Activated CD8-positive, alpha-beta memory T cell treated with anti-CD3 and anti-CD28 coated beads, Interleukin-2, amount 50 U/mL, for 24 hours (primary cell): ENCODE results near the gene DET1.
"Not testable (repeated sequence)": the region's sequence is repeated elsewhere in the genome, so short reads cannot be mapped to it uniquely, and the experiment has no call there.

Experiments used
- DNase-seq: peaks from one replicate; pipeline ENCODE4 v3.0.0-alpha.2; 2020; ENCODE audit errors: extremely low read depth

Gene DET1

GRCh38 chr15:88546248-88547129, at the start of gene DET1:
Gene DET1 (minus strand): TSS chr15:88546681. CDS start chr15:88531705, 14,976 bp downstream.
- DNase-seq: peak; percentile 87

GRCh38 chr15:88591384-88591783, 44.9 kb upstream of the DET1 start:
- DNase-seq: no peak

GRCh38 chr15:88590759-88591158, 44.3 kb upstream of the DET1 start:
- DNase-seq: no peak

- DNase-seq: no peak
These were observed 40.1 kb upstream of the DET1 start for GRCh38 chr15:88586401-88587162.

GRCh38 chr15:88580532-88580931, 34.1 kb upstream of the DET1 start:
- DNase-seq: no peak

- DNase-seq: no peak
These were observed 32.8 kb upstream of the DET1 start for GRCh38 chr15:88579322-88579721.

GRCh38 chr15:88574655-88575054, 28.2 kb upstream of the DET1 start:
- DNase-seq: no peak

- DNase-seq: no peak
These were observed 27.6 kb upstream of the DET1 start for GRCh38 chr15:88574077-88574476.

GRCh38 chr15:88571852-88572259, 25.4 kb upstream of the DET1 start:
- DNase-seq: no peak

GRCh38 chr15:88571153-88571851, 24.8 kb upstream of the DET1 start:
- no peak for DNase-seq

GRCh38 chr15:88568589-88568988, 22.1 kb upstream of the DET1 start:
- no peak for DNase-seq

GRCh38 chr15:88564741-88565140, 18.3 kb upstream of the DET1 start:
- DNase-seq: no peak

GRCh38 chr15:88563638-88564037, 17.2 kb upstream of the DET1 start:
- no peak for DNase-seq

- not testable (repeated sequence) for DNase-seq
These were observed 13.1 kb upstream of the DET1 start for GRCh38 chr15:88559565-88559964.

- DNase-seq: not testable (repeated sequence)
These were observed 11.5 kb upstream of the DET1 start for GRCh38 chr15:88558026-88558425.

GRCh38 chr15:88548009-88548408, 1.5 kb upstream of the DET1 start:
- not testable (repeated sequence) for DNase-seq

GRCh38 chr15:88545578-88546247, 768 bp downstream of the DET1 start:
- DNase-seq: not testable (repeated sequence)

- DNase-seq: no peak
These were observed 3.3 kb downstream of the DET1 start for GRCh38 chr15:88543065-88543776.

GRCh38 chr15:88542342-88542733, 4.1 kb downstream of the DET1 start:
- DNase-seq: no peak

GRCh38 chr15:88541709-88542341, 4.7 kb downstream of the DET1 start:
- DNase-seq: no peak

- DNase-seq: not testable (repeated sequence)
These were observed 5.4 kb downstream of the DET1 start for GRCh38 chr15:88541111-88541510.
